A673 (cell line): Measurements from ENCODE around the gene PHF14.
"Not testable (repeated sequence)": the region's sequence is repeated elsewhere in the genome, so short reads cannot be mapped to it uniquely, and the experiment has no call there.

Experiments used
- EZH2 ChIP-seq: fragments of 200-600 bp; sonication (generic); IDR thresholded peaks from 2 replicates; pipeline ENCODE4 v1.6.1; 2017; ENCODE audit warnings: borderline replicate concordance, low read depth, mild to moderate bottlenecking, mixed read lengths, antibody characterized with exemption, low read length; ENCODE audit not compliant: poor library complexity, severe bottlenecking
- TF ChIP-seq, protein P1 (sequence below): fragments of 300-800, 200-600 bp; sonication (generic); conservative IDR thresholded peaks from 2 replicates; pipeline ENCODE4 v1.5.1; 2017; ENCODE audit warnings: low read depth, mild to moderate bottlenecking, antibody characterized with exemption, low read length, moderate library complexity, mixed read lengths

DNA sequence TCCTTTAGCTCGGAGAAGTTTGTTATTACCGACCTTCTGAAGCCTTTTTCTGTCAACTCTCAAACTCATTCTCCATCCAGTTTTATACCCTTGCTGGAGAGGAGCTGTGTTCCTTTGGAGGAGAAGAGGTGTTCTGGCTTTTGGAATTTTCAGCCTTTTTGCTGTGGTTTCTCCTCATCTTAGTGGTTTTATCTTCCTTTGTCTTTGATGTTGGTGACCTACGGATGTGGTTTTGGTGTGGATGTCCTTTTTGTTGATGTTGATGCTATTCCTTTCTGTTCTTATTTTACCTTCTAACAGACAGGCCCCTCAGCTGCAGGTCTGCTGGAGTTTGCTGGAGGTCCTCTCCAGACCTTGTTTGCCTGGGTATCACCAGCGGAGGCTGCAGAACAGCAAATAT is 8.7 kb upstream of the PHF14 start:
- TF ChIP-seq, protein P1, sequence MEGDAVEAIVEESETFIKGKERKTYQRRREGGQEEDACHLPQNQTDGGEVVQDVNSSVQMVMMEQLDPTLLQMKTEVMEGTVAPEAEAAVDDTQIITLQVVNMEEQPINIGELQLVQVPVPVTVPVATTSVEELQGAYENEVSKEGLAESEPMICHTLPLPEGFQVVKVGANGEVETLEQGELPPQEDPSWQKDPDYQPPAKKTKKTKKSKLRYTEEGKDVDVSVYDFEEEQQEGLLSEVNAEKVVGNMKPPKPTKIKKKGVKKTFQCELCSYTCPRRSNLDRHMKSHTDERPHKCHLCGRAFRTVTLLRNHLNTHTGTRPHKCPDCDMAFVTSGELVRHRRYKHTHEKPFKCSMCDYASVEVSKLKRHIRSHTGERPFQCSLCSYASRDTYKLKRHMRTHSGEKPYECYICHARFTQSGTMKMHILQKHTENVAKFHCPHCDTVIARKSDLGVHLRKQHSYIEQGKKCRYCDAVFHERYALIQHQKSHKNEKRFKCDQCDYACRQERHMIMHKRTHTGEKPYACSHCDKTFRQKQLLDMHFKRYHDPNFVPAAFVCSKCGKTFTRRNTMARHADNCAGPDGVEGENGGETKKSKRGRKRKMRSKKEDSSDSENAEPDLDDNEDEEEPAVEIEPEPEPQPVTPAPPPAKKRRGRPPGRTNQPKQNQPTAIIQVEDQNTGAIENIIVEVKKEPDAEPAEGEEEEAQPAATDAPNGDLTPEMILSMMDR = not testable (repeated sequence)
- TF ChIP-seq EZH2 = not testable (repeated sequence)
